Measurements from ENCODE around the gene ZNRF1. TPM values are rescaled to one million over a fixed set of nuclear protein-coding genes. Genes with fewer than 3 reads are reported as not detected.

ZNRF1 gene
- total RNA-seq, 3 donors from 2014 or later = 12.8 to 27.5 (median 24.4) TPM

DNA sequence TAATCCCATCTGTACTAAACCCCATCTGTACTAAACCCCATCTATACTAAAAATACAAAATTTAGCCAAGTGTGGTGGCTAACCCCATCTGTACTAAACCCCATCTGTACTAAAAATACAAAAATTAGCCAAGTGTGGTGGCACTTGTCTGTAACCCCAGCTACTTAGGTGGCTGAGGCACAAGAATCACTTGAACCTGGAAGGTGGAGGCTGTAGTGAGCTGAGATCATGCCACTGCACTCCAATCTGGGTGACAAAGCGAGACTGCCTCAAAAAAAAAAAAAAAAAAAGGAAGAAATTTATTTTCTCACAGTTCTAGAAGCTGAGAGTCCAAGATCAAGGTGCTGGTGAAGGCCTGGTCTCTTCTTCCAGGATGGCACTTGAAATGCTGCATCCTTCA lies 161.6 kb downstream of the ZNRF1 start:
- intact Hi-C loops (cut with DNase I; ENCODE audit: low total_unique reads) = no loop called here
- H3K36me3 ChIP-seq = no peaks in the 10 kb centered on the region
- TF ChIP-seq POLR2AphosphoS5 (IDR thresholded peaks at IDR 0.05) = no peak
- TF ChIP-seq, protein P1, sequence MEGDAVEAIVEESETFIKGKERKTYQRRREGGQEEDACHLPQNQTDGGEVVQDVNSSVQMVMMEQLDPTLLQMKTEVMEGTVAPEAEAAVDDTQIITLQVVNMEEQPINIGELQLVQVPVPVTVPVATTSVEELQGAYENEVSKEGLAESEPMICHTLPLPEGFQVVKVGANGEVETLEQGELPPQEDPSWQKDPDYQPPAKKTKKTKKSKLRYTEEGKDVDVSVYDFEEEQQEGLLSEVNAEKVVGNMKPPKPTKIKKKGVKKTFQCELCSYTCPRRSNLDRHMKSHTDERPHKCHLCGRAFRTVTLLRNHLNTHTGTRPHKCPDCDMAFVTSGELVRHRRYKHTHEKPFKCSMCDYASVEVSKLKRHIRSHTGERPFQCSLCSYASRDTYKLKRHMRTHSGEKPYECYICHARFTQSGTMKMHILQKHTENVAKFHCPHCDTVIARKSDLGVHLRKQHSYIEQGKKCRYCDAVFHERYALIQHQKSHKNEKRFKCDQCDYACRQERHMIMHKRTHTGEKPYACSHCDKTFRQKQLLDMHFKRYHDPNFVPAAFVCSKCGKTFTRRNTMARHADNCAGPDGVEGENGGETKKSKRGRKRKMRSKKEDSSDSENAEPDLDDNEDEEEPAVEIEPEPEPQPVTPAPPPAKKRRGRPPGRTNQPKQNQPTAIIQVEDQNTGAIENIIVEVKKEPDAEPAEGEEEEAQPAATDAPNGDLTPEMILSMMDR (IDR thresholded peaks at IDR 0.05) = no peak
- TF ChIP-seq POLR2A (IDR thresholded peaks at IDR 0.05) = no peak
- no peaks in the 10 kb centered on the region for H3K27me3 ChIP-seq
- no peaks in the 10 kb centered on the region for H3K4me1 ChIP-seq
- no peak overlapping the region for H3K27ac ChIP-seq
- DNase-seq (ENCODE audit: low spot score in 2 of 2) = no peak
- no peaks in the 10 kb centered on the region for H3K9me3 ChIP-seq
- no peak overlapping the region for H3K4me3 ChIP-seq

Other genes with a start within 250 kb of the ZNRF1 start
- gene FA2H, start 224.2 kb upstream of the ZNRF1 start, total RNA-seq = 1 to 10 TPM in 1 of 3 donors, under 1 TPM in 1, not detected in 1; 0.33 to 1.8 TPM
- gene WDR59, start 13.9 kb upstream of the ZNRF1 start, total RNA-seq = 10 to 100 TPM; 21.8 to 61.0 (median 43.6) TPM
- 10 to 100 TPM; 10.5 to 17.6 (median 10.7) TPM for gene LDHD, start 117.8 kb downstream of the ZNRF1 start, total RNA-seq
- 10 to 100 TPM in 2 of 3 donors, 1 to 10 TPM in 1; 7.0 to 16.0 (median 12.5) TPM for gene ZFP1, start 149.5 kb downstream of the ZNRF1 start, total RNA-seq
- gene CTRB2, start 208.1 kb downstream of the ZNRF1 start, total RNA-seq = not detected
- not detected for gene CTRB1, start 220.0 kb downstream of the ZNRF1 start, total RNA-seq

All from breast epithelium (tissue), 4 donors.